AG10803 (cell line): ENCODE data around the gene FHAD1.

Experiments
- DNase-seq: peaks from one replicate; pipeline ENCODE4 v3.0.0; 2010; ENCODE audit warnings: low read depth
- H3K4me3 ChIP-seq: 2 replicates; pipeline ENCODE4 v1.5.1; 2011; ENCODE audit warnings: mild to moderate bottlenecking, low read length, control low read depth
- TF ChIP-seq, protein P1 (sequence below): conservative IDR thresholded peaks from 2 replicates; pipeline ENCODE4 v1.5.1; 2011; ENCODE audit warnings: mild to moderate bottlenecking, low read length, control low read depth, inconsistent platforms

Gene FHAD1

DNA sequence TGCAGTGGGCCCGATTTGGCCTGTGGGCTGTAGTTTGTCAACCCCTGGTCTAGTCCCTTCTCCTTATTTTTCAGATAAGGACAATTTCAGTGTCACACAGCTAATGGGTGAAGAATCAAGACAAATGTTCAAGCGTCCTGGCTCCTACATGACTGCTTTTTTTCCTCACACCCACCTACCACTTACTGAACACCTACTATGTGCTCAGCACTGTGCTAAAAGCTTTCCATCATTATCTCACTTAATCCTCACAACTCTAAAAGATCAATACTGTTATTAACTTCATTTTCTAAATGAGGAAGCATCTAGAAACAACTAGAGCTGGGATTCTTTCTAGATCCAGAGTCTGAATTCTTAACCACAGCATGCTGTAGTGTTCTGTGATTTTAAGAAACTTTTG is 94.2 kb downstream of the FHAD1 start:
- TF ChIP-seq, protein P1, sequence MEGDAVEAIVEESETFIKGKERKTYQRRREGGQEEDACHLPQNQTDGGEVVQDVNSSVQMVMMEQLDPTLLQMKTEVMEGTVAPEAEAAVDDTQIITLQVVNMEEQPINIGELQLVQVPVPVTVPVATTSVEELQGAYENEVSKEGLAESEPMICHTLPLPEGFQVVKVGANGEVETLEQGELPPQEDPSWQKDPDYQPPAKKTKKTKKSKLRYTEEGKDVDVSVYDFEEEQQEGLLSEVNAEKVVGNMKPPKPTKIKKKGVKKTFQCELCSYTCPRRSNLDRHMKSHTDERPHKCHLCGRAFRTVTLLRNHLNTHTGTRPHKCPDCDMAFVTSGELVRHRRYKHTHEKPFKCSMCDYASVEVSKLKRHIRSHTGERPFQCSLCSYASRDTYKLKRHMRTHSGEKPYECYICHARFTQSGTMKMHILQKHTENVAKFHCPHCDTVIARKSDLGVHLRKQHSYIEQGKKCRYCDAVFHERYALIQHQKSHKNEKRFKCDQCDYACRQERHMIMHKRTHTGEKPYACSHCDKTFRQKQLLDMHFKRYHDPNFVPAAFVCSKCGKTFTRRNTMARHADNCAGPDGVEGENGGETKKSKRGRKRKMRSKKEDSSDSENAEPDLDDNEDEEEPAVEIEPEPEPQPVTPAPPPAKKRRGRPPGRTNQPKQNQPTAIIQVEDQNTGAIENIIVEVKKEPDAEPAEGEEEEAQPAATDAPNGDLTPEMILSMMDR: no peak
- no peak overlapping the region for H3K4me3 ChIP-seq
- DNase-seq: no peak

DNA sequence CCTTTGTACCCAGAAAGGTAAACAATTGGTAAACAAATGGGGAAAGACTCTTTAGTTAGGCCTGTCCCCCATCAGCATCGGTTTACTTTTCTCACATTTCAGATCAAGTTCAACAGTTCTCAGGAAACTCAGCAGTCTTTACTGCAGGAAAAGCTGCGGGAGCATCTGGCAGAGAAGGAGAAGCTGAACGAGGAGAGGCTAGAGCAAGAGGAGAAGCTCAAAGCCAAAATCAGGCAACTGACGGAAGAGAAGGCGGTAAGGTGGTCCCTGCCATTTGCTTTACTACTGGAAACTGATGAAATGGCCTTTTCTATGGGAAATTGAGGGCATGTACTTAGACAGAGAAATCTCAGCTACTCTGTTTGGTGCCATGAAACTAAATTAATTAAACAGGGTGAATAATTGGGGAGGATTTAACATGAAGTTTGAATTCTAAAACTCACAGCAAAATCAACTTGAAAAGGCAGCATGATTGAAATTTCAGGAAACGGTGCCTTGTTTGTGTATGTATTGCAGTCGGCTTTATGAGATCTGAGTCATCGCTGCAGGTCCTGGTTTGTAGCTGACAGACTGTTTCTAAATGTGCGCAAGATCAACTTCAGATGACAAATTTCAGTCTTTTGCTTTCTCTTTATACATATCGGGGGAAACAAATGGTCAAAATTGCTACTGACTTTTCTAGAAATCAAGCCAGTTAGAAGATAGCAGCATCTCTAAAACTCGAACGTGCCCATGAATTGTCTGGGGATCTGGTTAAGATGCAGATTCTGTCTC is 94.8 kb downstream of the FHAD1 start:
- peak; percentile 51 for DNase-seq
- TF ChIP-seq, protein P1: no peak
- no peak overlapping the region for H3K4me3 ChIP-seq

DNA sequence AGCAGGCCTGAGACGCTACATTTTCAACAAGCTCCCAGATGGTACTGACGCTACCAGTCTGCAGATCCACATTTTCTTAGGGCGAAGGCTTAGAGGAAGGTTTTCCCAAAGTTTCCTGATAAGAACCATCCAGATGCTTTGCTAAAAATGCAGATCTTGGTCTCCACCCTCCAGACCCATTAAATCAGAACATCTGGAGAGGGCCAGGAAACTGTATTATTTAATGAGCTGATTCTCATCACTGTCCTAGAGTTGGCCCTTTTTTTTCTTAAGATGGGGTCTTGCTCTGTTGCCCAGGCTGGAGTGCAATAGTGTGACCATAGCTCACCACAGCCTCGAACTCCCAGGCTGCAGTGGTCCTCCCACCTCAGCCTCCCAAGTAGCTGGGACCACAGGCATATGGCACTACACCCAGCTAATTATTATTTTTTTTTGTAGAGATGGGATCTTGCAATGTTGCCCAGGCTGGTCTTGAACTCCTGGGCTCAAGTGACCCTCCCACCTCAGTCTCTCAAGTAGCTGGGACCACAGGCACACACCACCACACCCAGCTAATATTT is 95.5 kb downstream of the FHAD1 start:
- no peak overlapping the region for H3K4me3 ChIP-seq
- DNase-seq: no peak
- TF ChIP-seq, protein P1: no peak

DNA sequence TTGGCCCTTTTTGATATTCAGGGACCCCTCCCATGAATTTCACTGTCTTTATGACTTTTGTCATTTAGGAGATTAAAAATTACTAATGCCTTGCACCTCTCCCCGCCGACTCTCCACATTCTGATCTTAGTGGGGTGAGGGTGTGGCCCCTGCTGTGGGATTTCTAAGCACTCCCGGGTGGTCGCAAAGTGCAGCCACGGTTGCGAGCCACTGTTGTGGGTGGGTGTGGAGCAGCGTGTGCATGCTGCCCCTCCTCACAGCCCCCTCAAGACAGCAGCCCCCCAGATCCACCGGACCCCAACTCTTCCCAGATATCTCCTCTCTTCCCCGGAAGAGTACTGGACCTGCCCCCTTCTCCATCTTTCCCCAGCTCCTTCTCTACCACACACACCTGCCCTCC is 96.1 kb downstream of the FHAD1 start:
- TF ChIP-seq, protein P1: no peak
- H3K4me3 ChIP-seq: no peak overlapping the region
- no peak for DNase-seq

DNA sequence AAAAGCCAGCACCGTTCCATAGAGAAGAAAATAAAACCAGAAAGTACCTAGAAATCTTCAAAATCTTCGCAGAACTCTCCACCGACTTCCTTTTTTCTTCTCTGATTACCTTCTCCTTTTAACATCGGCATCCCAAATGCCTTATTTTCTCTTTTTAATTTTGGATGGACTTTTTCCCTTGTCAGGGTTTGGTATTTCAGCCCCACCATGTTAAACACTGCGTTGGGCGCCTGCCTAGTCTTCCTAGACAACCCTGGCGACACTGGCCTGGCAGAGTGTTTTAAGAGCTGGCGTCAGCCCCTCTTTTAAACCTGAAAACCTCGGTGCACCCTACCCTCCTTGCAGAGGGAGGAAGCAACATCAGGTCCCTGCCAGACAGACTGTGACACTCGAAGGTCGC is 96.7 kb downstream of the FHAD1 start:
- H3K4me3 ChIP-seq: no peak overlapping the region
- TF ChIP-seq, protein P1: no peak
- DNase-seq: peak; percentile 44

DNA sequence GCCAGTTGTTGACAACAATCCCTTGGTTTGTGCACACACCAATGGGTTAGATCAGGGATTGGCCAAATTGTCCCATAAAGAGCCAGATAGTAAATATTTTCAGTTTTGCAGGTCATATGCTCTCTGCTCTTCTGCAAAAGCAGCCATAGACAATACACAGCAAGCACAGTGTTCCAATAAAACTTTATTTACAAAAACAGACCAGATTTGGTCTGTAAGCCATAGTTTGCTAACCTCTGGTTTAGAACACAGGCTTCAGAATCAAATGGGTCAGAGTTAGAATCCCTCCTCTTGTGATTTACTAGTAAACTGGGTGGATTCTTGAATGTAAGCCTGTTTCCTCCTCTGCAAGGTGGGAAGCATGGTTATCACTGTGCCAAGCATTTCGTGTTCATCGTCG is 97.4 kb downstream of the FHAD1 start:
- TF ChIP-seq, protein P1: no peak
- DNase-seq: no peak
- H3K4me3 ChIP-seq: no peak overlapping the region
